Activated T-cell treated with anti-CD3 and anti-CD28 coated beads for 48 hours (primary cell): ENCODE results near the gene KANSL2.
"Not testable (repeated sequence)": the region's sequence is repeated elsewhere in the genome, so short reads cannot be mapped to it uniquely, and the experiment has no call there.

ENCODE experiments used
- DNase-seq: peaks from one replicate; pipeline ENCODE4 v3.0.0-alpha.2; 2020; ENCODE audit warnings: low read depth

KANSL2 gene

GRCh38 chr12:48681710-48682532 lies at the start of gene KANSL2:
KANSL2 (minus strand) TSS chr12:48682238; CDS start chr12:48681632, 606 bp downstream.
- peak; percentile 95 for DNase-seq

GRCh38 chr12:48728807-48729206 lies 46.8 kb upstream of the KANSL2 start:
- DNase-seq, result no peak

GRCh38 chr12:48720737-48721136 lies 38.7 kb upstream of the KANSL2 start:
- DNase-seq, result not testable (repeated sequence)

GRCh38 chr12:48720171-48720570 lies 38.1 kb upstream of the KANSL2 start:
- not testable (repeated sequence) for DNase-seq

GRCh38 chr12:48719002-48719401 lies 37.0 kb upstream of the KANSL2 start:
- not testable (repeated sequence) for DNase-seq

GRCh38 chr12:48717252-48717695 lies 35.2 kb upstream of the KANSL2 start:
- no peak for DNase-seq

- DNase-seq, result peak; percentile 98
These were observed 34.6 kb upstream of the KANSL2 start, which contains the start of gene CCNT1 for GRCh38 chr12:48716493-48717251. CCNT1 (minus strand) TSS chr12:48716707; CDS start chr12:48716675, 32 bp downstream.

GRCh38 chr12:48716168-48716492 lies 34.1 kb upstream of the KANSL2 start:
- no peak for DNase-seq

GRCh38 chr12:48712209-48712608 lies 30.2 kb upstream of the KANSL2 start:
- DNase-seq, result no peak

GRCh38 chr12:48698822-48699221 lies 16.8 kb upstream of the KANSL2 start:
- DNase-seq, result not testable (repeated sequence)

- no peak for DNase-seq
These were observed 14.6 kb upstream of the KANSL2 start for GRCh38 chr12:48696626-48697025.

- no peak for DNase-seq
These were observed 13.8 kb upstream of the KANSL2 start for GRCh38 chr12:48695859-48696258.

- no peak for DNase-seq
These were observed 12.0 kb upstream of the KANSL2 start for GRCh38 chr12:48694038-48694437.

- DNase-seq, result no peak
These were observed 11.5 kb upstream of the KANSL2 start for GRCh38 chr12:48693572-48693971.

- no peak for DNase-seq
These were observed 9.9 kb upstream of the KANSL2 start for GRCh38 chr12:48691826-48692487.

GRCh38 chr12:48690990-48691389 lies 9.0 kb upstream of the KANSL2 start:
- DNase-seq, result no peak

GRCh38 chr12:48690436-48690835 lies 8.4 kb upstream of the KANSL2 start:
- no peak for DNase-seq

GRCh38 chr12:48688836-48689235 lies 6.8 kb upstream of the KANSL2 start:
- DNase-seq, result no peak

GRCh38 chr12:48687592-48687991 lies 5.6 kb upstream of the KANSL2 start:
- no peak for DNase-seq

GRCh38 chr12:48686615-48687334 lies 4.7 kb upstream of the KANSL2 start:
- no peak for DNase-seq

GRCh38 chr12:48686037-48686595 lies 4.1 kb upstream of the KANSL2 start:
- DNase-seq, result no peak

GRCh38 chr12:48683534-48683933 lies 1.5 kb upstream of the KANSL2 start:
- DNase-seq, result no peak
